MM.1S (cell line): ENCODE measurements around the gene HIF1A.
"Not testable (repeated sequence)": the region's sequence is repeated elsewhere in the genome, so short reads cannot be mapped to it uniquely, and the experiment has no call there.

Experiments used
- DNase-seq: peaks from one replicate; pipeline ENCODE4 v3.0.0-alpha.2; 2015
- H2AFZ ChIP-seq: fragments of 300-600 bp; sonication (generic); 2 replicates; pipeline ENCODE4 v1.6.0; 2016; ENCODE audit warnings: antibody characterized with exemption, low read length
- H3F3A ChIP-seq: fragments of 300-600 bp; sonication (generic); 2 replicates; pipeline ENCODE4 v1.6.1; 2016; ENCODE audit warnings: mild to moderate bottlenecking, antibody characterized with exemption, low read length, moderate library complexity, mixed read lengths; ENCODE audit not compliant: insufficient read depth
- H3K27ac ChIP-seq: fragments of 300-600 bp; sonication (generic); 2 replicates; pipeline ENCODE4 v1.5.1; 2016; ENCODE audit warnings: mild to moderate bottlenecking, low read length
- H3K27me3 ChIP-seq: fragments of 300-600 bp; sonication (generic); replicated peaks from 2 replicates; pipeline ENCODE4 v1.6.0; 2016; ENCODE audit warnings: low read length; ENCODE audit not compliant: insufficient read depth
- H3K36me3 ChIP-seq: fragments of 300-600 bp; sonication (generic); replicated peaks from 2 replicates; pipeline ENCODE4 v1.6.1; 2016; ENCODE audit warnings: mild to moderate bottlenecking, low read length, mixed read lengths; ENCODE audit not compliant: insufficient read depth
- H3K4me1 ChIP-seq: fragments of 300-600 bp; sonication (generic); 2 replicates; pipeline ENCODE4 v1.6.1; 2016; ENCODE audit warnings: low read length, mixed read lengths
- H3K4me2 ChIP-seq: fragments of 300-600 bp; sonication (generic); 2 replicates; pipeline ENCODE4 v1.6.0; 2016; ENCODE audit warnings: low read depth, low read length
- H3K4me3 ChIP-seq: fragments of 300-600 bp; sonication (generic); 2 replicates; pipeline ENCODE4 v1.5.1; 2016; ENCODE audit warnings: low read length, mixed read lengths
- H3K79me2 ChIP-seq: fragments of 300-600 bp; sonication (generic); 2 replicates; pipeline ENCODE4 v1.6.1; 2016; ENCODE audit warnings: mixed run types, low read length, mixed read lengths
- H3K9ac ChIP-seq: fragments of 300-600 bp; sonication (generic); 2 replicates; pipeline ENCODE4 v1.6.1; 2016; ENCODE audit warnings: low read length, mixed read lengths
- H3K9me2 ChIP-seq: fragments of 300-600 bp; sonication (generic); replicated peaks from 2 replicates; pipeline ENCODE4 v1.6.1; 2016; ENCODE audit warnings: mild to moderate bottlenecking, low read length, mixed read lengths; ENCODE audit not compliant: insufficient read depth
- H3K9me3 ChIP-seq: fragments of 300-600 bp; sonication (generic); replicated peaks from 2 replicates; pipeline ENCODE4 v1.6.1; 2016; ENCODE audit warnings: mild to moderate bottlenecking, low read length, mixed read lengths; ENCODE audit not compliant: insufficient read depth
- H4K20me1 ChIP-seq: fragments of 300-600 bp; sonication (generic); 2 replicates; pipeline ENCODE4 v1.6.1; 2016; ENCODE audit warnings: mild to moderate bottlenecking, low read length, moderate library complexity, mixed read lengths; ENCODE audit not compliant: insufficient read depth
- CTCF ChIP-seq: fragments of 300-600 bp; sonication (generic); IDR thresholded peaks from 2 replicates; pipeline ENCODE4 v1.5.1; 2016; ENCODE audit warnings: antibody characterized with exemption, low read length, mixed read lengths
- EZH2 ChIP-seq: fragments of 300-600 bp; sonication (generic); optimal IDR thresholded peaks from 2 replicates; pipeline ENCODE3; 2017; ENCODE audit warnings: low read depth, mild to moderate bottlenecking, antibody characterized with exemption, low read length, mixed read lengths
- EZH2phosphoT487 ChIP-seq: fragments of 300-600 bp; sonication (generic); IDR thresholded peaks from 2 replicates; pipeline ENCODE4 v1.6.1; 2018; ENCODE audit warnings: antibody characterized with exemption, low read length

Gene HIF1A

GRCh38 chr14:61656341-61656740 is 39.0 kb upstream of the HIF1A start:
- H3F3A ChIP-seq: no peaks in the 10 kb centered on the region
- H3K79me2 ChIP-seq: no peaks in the 10 kb centered on the region
- no peaks in the 10 kb centered on the region for H4K20me1 ChIP-seq
- H3K4me1 ChIP-seq: 0 out of 2 replicates have a peak, but pooled peaks cover under 1% of the 10 kb centered on the region
- H3K9me3 ChIP-seq: no peaks in the 10 kb centered on the region
- no peaks in the 10 kb centered on the region for H3K9me2 ChIP-seq
- no peaks in the 10 kb centered on the region for H3K36me3 ChIP-seq
- H3K9ac ChIP-seq: no peak overlapping the region
- no peak overlapping the region for H3K4me3 ChIP-seq
- no peak overlapping the region for H2AFZ ChIP-seq
- no peak for DNase-seq
- no peaks in the 10 kb centered on the region for H3K27me3 ChIP-seq
- TF ChIP-seq EZH2phosphoT487 (no peak), EZH2 (no peak), CTCF (no peak)
- H3K27ac ChIP-seq: no peak overlapping the region
- no peak overlapping the region for H3K4me2 ChIP-seq

DNA sequence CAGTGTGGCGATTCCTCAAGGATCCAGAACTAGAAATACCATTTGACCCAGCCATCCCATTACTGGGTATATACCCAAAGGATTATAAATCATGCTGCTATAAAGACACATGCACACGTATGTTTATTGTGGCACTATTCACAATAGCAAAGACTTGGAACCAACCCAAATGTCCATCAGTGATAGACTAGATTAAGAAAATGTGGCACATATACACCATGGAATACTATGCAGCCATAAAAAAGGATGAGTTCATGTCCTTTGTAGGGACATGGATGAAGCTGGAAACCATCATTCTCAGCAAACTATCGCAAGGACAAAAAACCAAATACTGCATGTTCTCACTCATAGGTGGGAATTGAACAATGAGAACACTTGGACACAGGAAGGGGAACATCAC is 37.2 kb upstream of the HIF1A start:
- DNase-seq, H3K36me3 ChIP-seq, H3K4me3 ChIP-seq, H3K9ac ChIP-seq, H3K79me2 ChIP-seq, H3K27me3 ChIP-seq, H3K9me3 ChIP-seq, H2AFZ ChIP-seq, H3K27ac ChIP-seq, H3K9me2 ChIP-seq, H3K4me2 ChIP-seq, H3F3A ChIP-seq, H4K20me1 ChIP-seq: not testable (repeated sequence)
- peaks cover 15% of the 10 kb centered on the region for H3K4me1 ChIP-seq

DNA sequence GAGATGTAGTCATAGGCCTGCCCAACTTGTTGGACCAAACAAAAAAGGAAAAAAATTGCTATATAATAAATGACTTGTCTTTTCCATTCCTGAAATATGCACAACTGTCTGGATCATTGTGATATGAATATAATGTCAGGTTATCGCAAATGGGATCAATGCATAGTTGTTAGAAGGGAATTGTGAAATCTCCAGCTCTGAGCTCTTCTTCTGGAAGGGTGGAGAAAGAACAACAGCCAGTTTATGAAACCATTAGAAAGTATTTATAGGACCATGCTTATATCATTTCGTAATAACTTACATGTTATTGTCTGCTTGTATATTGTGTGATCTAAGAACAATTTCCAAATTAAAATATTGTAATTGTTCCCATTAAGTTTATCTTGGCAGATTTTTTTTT is 35.7 kb upstream of the HIF1A start:
- Histone ChIP-seq H3K9me3 (no peaks in the 10 kb centered on the region), H2AFZ (no peak overlapping the region), H4K20me1 (no peaks in the 10 kb centered on the region), H3F3A (peaks cover 9% of the 10 kb centered on the region), H3K9ac (no peak overlapping the region), H3K4me2 (no peak overlapping the region), H3K4me3 (no peak overlapping the region), H3K9me2 (no peaks in the 10 kb centered on the region), H3K27me3 (no peaks in the 10 kb centered on the region), H3K36me3 (no peaks in the 10 kb centered on the region), H3K4me1 (peaks cover 15% of the 10 kb centered on the region), H3K27ac (no peak overlapping the region), H3K79me2 (no peaks in the 10 kb centered on the region)
- TF ChIP-seq EZH2 (no peak), CTCF (no peak), EZH2phosphoT487 (no peak)
- DNase-seq: no peak

DNA sequence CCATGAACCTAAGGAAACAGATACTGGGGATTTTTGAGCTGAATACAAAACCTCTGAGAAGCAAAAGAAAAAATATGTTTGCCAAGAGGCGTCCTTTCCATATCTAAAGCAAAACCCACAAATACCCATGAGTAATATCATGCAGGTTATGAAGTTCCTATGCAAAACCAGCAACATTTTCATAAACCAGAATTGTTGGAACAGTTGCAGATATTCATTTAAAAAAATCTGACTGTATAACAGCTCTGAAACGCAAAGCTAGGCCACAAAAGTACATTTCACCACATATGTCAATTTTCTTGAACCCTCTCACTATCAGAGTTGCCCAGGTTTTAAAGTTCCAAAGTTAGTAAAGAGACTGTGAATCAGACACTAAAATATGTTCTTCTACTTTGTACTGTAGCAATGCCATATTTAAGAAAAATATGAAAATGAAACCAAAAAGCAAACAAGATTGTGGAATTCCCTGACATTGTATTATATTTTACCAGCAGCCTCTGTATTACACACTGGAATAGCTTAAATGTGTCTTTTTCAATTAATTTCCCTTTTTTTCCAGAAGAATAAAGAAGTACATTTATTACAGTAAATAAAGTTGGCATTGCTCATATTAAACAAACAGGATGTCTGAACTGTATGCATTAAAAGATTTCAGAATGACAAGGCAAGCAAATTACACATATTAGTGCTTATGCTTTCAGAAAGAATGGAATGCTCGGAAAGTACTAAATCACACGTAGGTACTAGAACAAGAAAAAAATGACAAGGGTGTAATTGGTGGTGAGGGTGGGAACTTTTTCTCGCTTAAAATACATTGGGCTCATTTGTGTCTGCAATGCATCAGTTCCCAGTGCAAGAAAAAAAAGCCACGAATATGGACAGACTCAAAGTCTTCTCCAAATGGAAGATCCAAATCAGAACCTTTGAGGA is 33.6 kb upstream of the HIF1A start:
- Histone ChIP-seq H3K4me2 (peak overlapping the region; percentile 50; the same call in 1 of the 2 replicates), H3K9me2 (no peaks in the 10 kb centered on the region), H3K27ac (peak overlapping the region; percentile 49; the same call in 1 of the 2 replicates), H3K9me3 (no peaks in the 10 kb centered on the region), H3K4me3 (no peak overlapping the region), H2AFZ (no peak overlapping the region), H3K27me3 (no peaks in the 10 kb centered on the region), H3K79me2 (no peaks in the 10 kb centered on the region), H3F3A (peaks cover 9% of the 10 kb centered on the region), H3K36me3 (no peaks in the 10 kb centered on the region), H3K9ac (no peak overlapping the region), H4K20me1 (no peaks in the 10 kb centered on the region), H3K4me1 (peaks cover 15% of the 10 kb centered on the region)
- DNase-seq: peak; percentile 6
- no peak for TF ChIP-seq EZH2phosphoT487
- no peak for TF ChIP-seq CTCF
- no peak for TF ChIP-seq EZH2
